Neuronal stem cell (in vitro differentiated cells): ENCODE measurements around the gene PRR7.
A peak's percentile ranks its signal among the peaks of the same experiment; 100 is the strongest.

ENCODE experiments used
- DNase-seq: peaks from one replicate; pipeline ENCODE4 v3.0.0-alpha.2; 2013; ENCODE audit warnings: low spot score
- H2AFZ ChIP-seq: one replicate; pipeline ENCODE4 v1.6.1; 2013; ENCODE audit warnings: mild to moderate bottlenecking, low read length, inconsistent platforms
- H2AK5ac ChIP-seq: 2 replicates; pipeline ENCODE4 v1.6.1; 2013; ENCODE audit warnings: low read depth, mild to moderate bottlenecking, inconsistent platforms, low read length, moderate library complexity, mixed read lengths
- H2BK120ac ChIP-seq: 2 replicates; pipeline ENCODE4 v1.6.1; 2013; ENCODE audit warnings: low read depth, mild to moderate bottlenecking, inconsistent platforms, low read length, moderate library complexity, mixed read lengths
- H2BK12ac ChIP-seq: one replicate; pipeline ENCODE4 v1.6.1; 2013; ENCODE audit warnings: low read length, inconsistent platforms
- H2BK15ac ChIP-seq: 2 replicates; pipeline ENCODE4 v1.6.1; 2013; ENCODE audit warnings: mild to moderate bottlenecking, low read length, inconsistent platforms, mixed read lengths
- H2BK5ac ChIP-seq: one replicate; pipeline ENCODE4 v1.6.1; 2013; ENCODE audit warnings: inconsistent platforms, mild to moderate bottlenecking, low read length, moderate library complexity
- H3K14ac ChIP-seq: one replicate; pipeline ENCODE4 v1.6.1; 2013; ENCODE audit warnings: low read length, inconsistent platforms
- H3K18ac ChIP-seq: 2 replicates; pipeline ENCODE4 v1.6.1; 2013; ENCODE audit warnings: low read length, inconsistent platforms
- H3K23ac ChIP-seq: 2 replicates; pipeline ENCODE4 v1.6.1; 2013; ENCODE audit warnings: low read depth, mild to moderate bottlenecking, mixed read lengths, low read length, inconsistent platforms; ENCODE audit not compliant: poor library complexity
- H3K27ac ChIP-seq: replicated peaks from 3 replicates; pipeline ENCODE4 v1.5.1; 2013; ENCODE audit warnings: low read length, inconsistent platforms
- H3K27me3 ChIP-seq, 3 experiments: 2 replicates each; pipeline ENCODE4 v1.6.1; 2013; ENCODE audit warnings: low read length in 3 of 3, mild to moderate bottlenecking in 2 of 3, inconsistent platforms in 1 of 3, low read depth in 1 of 3, mixed read lengths in 1 of 3, moderate library complexity in 1 of 3; ENCODE audit not compliant: control insufficient read depth in 3 of 3, insufficient read depth in 3 of 3
- H3K36me3 ChIP-seq, 2 donors: replicated peaks in 1 of 2; 2 replicates each; pipeline ENCODE4 v1.6.1; 2013; ENCODE audit warnings: low read length in 2 of 2; ENCODE audit not compliant: control insufficient read depth in 2 of 2, insufficient read depth in 2 of 2
- H3K4ac ChIP-seq: 2 replicates; pipeline ENCODE4 v1.6.1; 2013; ENCODE audit warnings: inconsistent platforms, mild to moderate bottlenecking, low read length, moderate library complexity
- H3K4me1 ChIP-seq, 2 donors: 1 replicate in 1 of 2; 2 replicates in 1 of 2; pipeline ENCODE4 v1.6.1; 2013; ENCODE audit warnings: low read length in 2 of 2, low read depth in 1 of 2; ENCODE audit not compliant: control insufficient read depth in 2 of 2, insufficient read depth in 1 of 2
- H3K4me2 ChIP-seq: one replicate; pipeline ENCODE4 v1.6.1; 2013; ENCODE audit warnings: mild to moderate bottlenecking, low read length, inconsistent platforms; ENCODE audit not compliant: insufficient read depth, poor library complexity, severe bottlenecking
- H3K4me3 ChIP-seq, 2 donors: 2 replicates each; pipeline ENCODE4 v1.5.1; 2013; ENCODE audit warnings: low read length in 2 of 2, mild to moderate bottlenecking in 2 of 2, inconsistent platforms in 1 of 2, moderate library complexity in 1 of 2
- H3K79me1 ChIP-seq: one replicate; pipeline ENCODE4 v1.6.1; 2013; ENCODE audit warnings: low read depth, mild to moderate bottlenecking, inconsistent platforms, low read length, moderate library complexity
- H3K9ac ChIP-seq: one replicate; pipeline ENCODE4 v1.6.1; 2013; ENCODE audit warnings: mild to moderate bottlenecking, low read depth, low read length, inconsistent platforms; ENCODE audit not compliant: poor library complexity
- H3K9me3 ChIP-seq, 2 donors: replicated peaks in 1 of 2; 2 replicates each; pipeline versions ENCODE3 to v1.6.1; 2013; ENCODE audit warnings: low read length in 2 of 2, mild to moderate bottlenecking in 2 of 2, inconsistent platforms in 1 of 2, low read depth in 1 of 2, mixed read lengths in 1 of 2, moderate library complexity in 1 of 2; ENCODE audit not compliant: control insufficient read depth in 2 of 2, insufficient read depth in 1 of 2
- H4K8ac ChIP-seq: one replicate; pipeline ENCODE4 v1.6.1; 2013; ENCODE audit warnings: low read depth, mild to moderate bottlenecking, inconsistent platforms, low read length, moderate library complexity
- H4K91ac ChIP-seq: one replicate; pipeline ENCODE4 v1.6.1; 2013; ENCODE audit warnings: low read length, low read depth, mild to moderate bottlenecking, inconsistent platforms; ENCODE audit not compliant: poor library complexity
- WGBS, 2 donors: extraction: QIAGEN DNeasy Blood & Tissue Kit; methylation state at CpG; one replicate each; pipeline ENCODE4 v1.1.7; 2013; ENCODE audit warnings: missing lambda C conversion rate in 2 of 2, mixed read lengths in 1 of 2; ENCODE audit not compliant: insufficient read length in 2 of 2, insufficient replicate concordance in 1 of 2; ENCODE audit errors: extremely low coverage in 2 of 2; 5-methylcytosine and 5-hydroxymethylcytosine counted together

Gene PRR7

GRCh38 chr5:177501874-177502678 is 55.5 kb downstream of the PRR7 start:
- Histone ChIP-seq H3K4me2 (no peak overlapping the region), H3K79me1 (peaks cover 3% of the 10 kb centered on the region), H3K14ac (no peak overlapping the region), H2AK5ac (no peak overlapping the region), H3K27me3 (peaks cover 0 to 14% (median 0%) of the 10 kb centered on the region in 3 experiments), H3K9me3 (no peaks in the 10 kb centered on the region), H3K18ac (no peak overlapping the region), H4K91ac (no peak overlapping the region), H2BK15ac (peak overlapping the region; percentile 42), H2BK120ac (no peak overlapping the region), H3K4ac (no peak overlapping the region), H2BK12ac (no peak overlapping the region), H3K27ac (no peak overlapping the region), H3K36me3 (peaks cover 0 to 2% of the 10 kb centered on the region in 2 donors), H2BK5ac (no peak overlapping the region), H3K4me3 (no peak overlapping the region), H3K23ac (no peak overlapping the region), H2AFZ (peak overlapping the region; percentile 65), H3K4me1 (peaks cover 20 to 35% of the 10 kb centered on the region in 2 donors), H4K8ac (no peak overlapping the region), H3K9ac (no peak overlapping the region)
- DNase-seq = no peak
- WGBS, 2 donors = no CpG with 5 or more reads among the region's 9 CpGs

GRCh38 chr5:177502886-177503285 is 56.3 kb downstream of the PRR7 start:
- H3K4me2 ChIP-seq = no peak overlapping the region
- H3K23ac ChIP-seq = peak overlapping the region; percentile 34
- H2BK5ac ChIP-seq = no peak overlapping the region
- H3K14ac ChIP-seq = no peak overlapping the region
- no peak overlapping the region for H3K9ac ChIP-seq
- H3K4ac ChIP-seq = no peak overlapping the region
- H2AK5ac ChIP-seq = no peak overlapping the region
- peaks cover 3% of the 10 kb centered on the region for H3K79me1 ChIP-seq
- H3K27ac ChIP-seq = no peak overlapping the region
- H3K36me3 ChIP-seq = peaks cover 0 to 2% of the 10 kb centered on the region in 2 donors
- H3K27me3 ChIP-seq = peaks cover 0 to 14% (median 0%) of the 10 kb centered on the region in 3 experiments
- H2BK12ac ChIP-seq = no peak overlapping the region
- H3K9me3 ChIP-seq = no peaks in the 10 kb centered on the region
- WGBS, 2 donors = no CpG with 5 or more reads among the region's 16 CpGs
- no peak overlapping the region for H4K91ac ChIP-seq
- peak overlapping the region; percentile 42 for H2BK15ac ChIP-seq
- no peak overlapping the region for H3K4me3 ChIP-seq
- no peak for DNase-seq
- no peak overlapping the region for H2BK120ac ChIP-seq
- H3K18ac ChIP-seq = no peak overlapping the region
- H4K8ac ChIP-seq = no peak overlapping the region
- H3K4me1 ChIP-seq = peaks cover 20 to 32% of the 10 kb centered on the region in 2 donors
- H2AFZ ChIP-seq = peak overlapping the region; percentile 65

- no CpG with 5 or more reads among the region's 24 CpGs for WGBS, 2 donors
- H2BK5ac ChIP-seq = no peak overlapping the region
- H3K27ac ChIP-seq = no peak overlapping the region
- peaks cover 0 to 8% (median 0%) of the 10 kb centered on the region in 3 experiments for H3K27me3 ChIP-seq
- peak overlapping the region; percentile 34 for H3K23ac ChIP-seq
- H3K79me1 ChIP-seq = peaks cover 5% of the 10 kb centered on the region
- H4K91ac ChIP-seq = no peak overlapping the region
- DNase-seq = no peak
- H3K4me1 ChIP-seq = peaks cover 14 to 30% of the 10 kb centered on the region in 2 donors
- H2AK5ac ChIP-seq = peak overlapping the region; percentile 2
- H2BK15ac ChIP-seq = peak overlapping the region; percentile 64
- H2BK120ac ChIP-seq = no peak overlapping the region
- no peak overlapping the region for H4K8ac ChIP-seq
- H2BK12ac ChIP-seq = peak overlapping the region; percentile 41
- H2AFZ ChIP-seq = peak overlapping the region; percentile 52
- H3K18ac ChIP-seq = no peak overlapping the region
- no peak overlapping the region for H3K4me3 ChIP-seq
- H3K4me2 ChIP-seq = no peak overlapping the region
- H3K9ac ChIP-seq = no peak overlapping the region
- no peaks in the 10 kb centered on the region for H3K9me3 ChIP-seq
- no peak overlapping the region for H3K4ac ChIP-seq
- peaks cover 0 to 2% of the 10 kb centered on the region in 2 donors for H3K36me3 ChIP-seq
- peak overlapping the region; percentile 56 for H3K14ac ChIP-seq
These were observed 56.9 kb downstream of the PRR7 start for GRCh38 chr5:177503351-177504085.
